Left kidney (tissue), 2 donors: ENCODE measurements around the gene DNPEP. TPM values are rescaled to one million over a fixed set of nuclear protein-coding genes. Genes with fewer than 3 reads are reported as not detected.
"Not testable (repeated sequence)": the region's sequence is repeated elsewhere in the genome, so short reads cannot be mapped to it uniquely, and the experiment has no call there.

ENCODE experiments used
- DNase-seq: peaks from one replicate; pipeline ENCODE4 v3.0.0-alpha.2; 2013
- polyA plus RNA-seq: library from polyadenylated mRNA; unstranded; fragments of 120-200 nt; gene quantifications from one replicate; pipeline ENCODE4 v1.2.1, GENCODE V29; 2013; ENCODE audit not compliant: insufficient read length

The DNPEP gene
- polyA plus RNA-seq, 1 donor = 60.2 TPM

- DNase-seq = no peak
Observed at GRCh38 chr2:219401606-219402005, 13.9 kb upstream of the DNPEP start.

GRCh38 chr2:219400562-219400961, 12.8 kb upstream of the DNPEP start:
- no peak for DNase-seq

GRCh38 chr2:219399716-219400478, 12.2 kb upstream of the DNPEP start:
- DNase-seq = no peak

GRCh38 chr2:219398721-219399363, 11.1 kb upstream of the DNPEP start:
- no peak for DNase-seq

GRCh38 chr2:219396863-219397457, 9.2 kb upstream of the DNPEP start:
- DNase-seq = no peak

- no peak for DNase-seq
Observed at GRCh38 chr2:219395609-219396008, 7.9 kb upstream of the DNPEP start.

GRCh38 chr2:219395056-219395455, 7.3 kb upstream of the DNPEP start:
- not testable (repeated sequence) for DNase-seq

GRCh38 chr2:219392754-219393153, 5.0 kb upstream of the DNPEP start:
- no peak for DNase-seq

- DNase-seq = no peak
Observed at GRCh38 chr2:219388907-219389156, 1.1 kb upstream of the DNPEP start.

- DNase-seq = peak; percentile 92
Observed at GRCh38 chr2:219388121-219388906, 602 bp upstream of the DNPEP start.

GRCh38 chr2:219386532-219387280, 1.0 kb downstream of the DNPEP start:
- DNase-seq = no peak

GRCh38 chr2:219385958-219386520, 1.7 kb downstream of the DNPEP start:
- no peak for DNase-seq

GRCh38 chr2:219384859-219385258, 2.9 kb downstream of the DNPEP start:
- no peak for DNase-seq

GRCh38 chr2:219384083-219384713, 3.5 kb downstream of the DNPEP start:
- DNase-seq = no peak

GRCh38 chr2:219381448-219381847, 6.3 kb downstream of the DNPEP start:
- DNase-seq = no peak

- DNase-seq = no peak
Observed at GRCh38 chr2:219380926-219381325, 6.8 kb downstream of the DNPEP start.

- DNase-seq = no peak
Observed at GRCh38 chr2:219378163-219378851, 9.4 kb downstream of the DNPEP start.

GRCh38 chr2:219369447-219369861, 18.3 kb downstream of the DNPEP start:
- no peak for DNase-seq

GRCh38 chr2:219368690-219369191, 19.0 kb downstream of the DNPEP start:
- DNase-seq = no peak

GRCh38 chr2:219362524-219363164, 25.1 kb downstream of the DNPEP start:
- DNase-seq = no peak
